NT2/D1 (cell line): ENCODE measurements around the gene ABHD17C.

Experiments used
- DNase-seq: peaks from one replicate; pipeline ENCODE4 v3.0.0-alpha.2; 2011; ENCODE audit warnings: low read depth, low spot score
- H3K27me3 ChIP-seq: 2 replicates; pipeline ENCODE4 v1.6.0; 2011; ENCODE audit warnings: mild to moderate bottlenecking; ENCODE audit not compliant: insufficient read length, insufficient read depth
- H3K36me3 ChIP-seq: 2 replicates; pipeline ENCODE4 v1.6.1; 2011; ENCODE audit warnings: mild to moderate bottlenecking, low read length, mixed read lengths; ENCODE audit not compliant: insufficient read depth, insufficient read length
- H3K4me1 ChIP-seq: 2 replicates; pipeline ENCODE4 v1.5.1; 2011; ENCODE audit not compliant: insufficient read depth, insufficient read length
- H3K4me3 ChIP-seq: 2 replicates; pipeline ENCODE4 v1.5.1; 2011; ENCODE audit warnings: low read depth; ENCODE audit not compliant: insufficient read length
- H3K9ac ChIP-seq: 2 replicates; pipeline ENCODE4 v1.6.0; 2011; ENCODE audit warnings: low read depth; ENCODE audit not compliant: insufficient read length
- H3K9me3 ChIP-seq: 2 replicates; pipeline ENCODE4 v1.5.1; 2011; ENCODE audit warnings: mild to moderate bottlenecking, low read length; ENCODE audit not compliant: insufficient read depth
- SUZ12 ChIP-seq: IDR thresholded peaks from 2 replicates; pipeline ENCODE4 v1.6.1; 2011; ENCODE audit not compliant: insufficient read length, insufficient read depth; ENCODE audit errors: extremely low read depth
- YY1 ChIP-seq: IDR thresholded peaks from 2 replicates; pipeline ENCODE4 v1.6.1; 2011; ENCODE audit not compliant: insufficient read length, insufficient read depth
- ZNF274 ChIP-seq: IDR thresholded peaks from 2 replicates; pipeline ENCODE4 v1.6.1; 2011; ENCODE audit warnings: mild to moderate bottlenecking, low read depth, low read length

ABHD17C gene

GRCh38 chr15:80768158-80768557 lies 73.0 kb downstream of the ABHD17C start:
- Histone ChIP-seq H3K36me3 (no peaks in the 10 kb centered on the region), H3K4me3 (no peak overlapping the region), H3K9ac (no peak overlapping the region), H3K4me1 (no peaks in the 10 kb centered on the region), H3K9me3 (no peaks in the 10 kb centered on the region), H3K27me3 (no peaks in the 10 kb centered on the region)
- TF ChIP-seq ZNF274 (no peak), YY1 (no peak)
- DNase-seq: no peak

GRCh38 chr15:80769153-80769828 lies 74.2 kb downstream of the ABHD17C start:
- Histone ChIP-seq H3K4me3 (no peak overlapping the region), H3K27me3 (no peaks in the 10 kb centered on the region), H3K9me3 (no peaks in the 10 kb centered on the region), H3K4me1 (no peaks in the 10 kb centered on the region), H3K36me3 (no peaks in the 10 kb centered on the region), H3K9ac (no peak overlapping the region)
- DNase-seq: no peak
- no peak for TF ChIP-seq ZNF274
- TF ChIP-seq YY1: no peak
- no peak for TF ChIP-seq SUZ12

- no peaks in the 10 kb centered on the region for H3K27me3 ChIP-seq
- no peak overlapping the region for H3K9ac ChIP-seq
- TF ChIP-seq SUZ12 (no peak), YY1 (no peak), ZNF274 (no peak)
- H3K36me3 ChIP-seq: no peaks in the 10 kb centered on the region
- H3K9me3 ChIP-seq: no peaks in the 10 kb centered on the region
- no peaks in the 10 kb centered on the region for H3K4me1 ChIP-seq
- H3K4me3 ChIP-seq: no peak overlapping the region
- DNase-seq: no peak
Observed at GRCh38 chr15:80769829-80770705, 75.0 kb downstream of the ABHD17C start.

- TF ChIP-seq YY1 (no peak), ZNF274 (no peak), SUZ12 (no peak)
- Histone ChIP-seq H3K36me3 (no peaks in the 10 kb centered on the region), H3K27me3 (peaks cover 2% of the 10 kb centered on the region), H3K4me1 (no peaks in the 10 kb centered on the region), H3K9me3 (no peaks in the 10 kb centered on the region), H3K9ac (no peak overlapping the region), H3K4me3 (no peak overlapping the region)
- DNase-seq: no peak
Observed at GRCh38 chr15:80773122-80773551, 78.0 kb downstream of the ABHD17C start.

GRCh38 chr15:80773792-80774352 lies 78.8 kb downstream of the ABHD17C start:
- Histone ChIP-seq H3K36me3 (no peaks in the 10 kb centered on the region), H3K4me1 (no peaks in the 10 kb centered on the region), H3K27me3 (peaks cover 8% of the 10 kb centered on the region), H3K4me3 (no peak overlapping the region), H3K9ac (no peak overlapping the region), H3K9me3 (no peaks in the 10 kb centered on the region)
- TF ChIP-seq YY1 (no peak), ZNF274 (no peak), SUZ12 (no peak)
- DNase-seq: no peak

GRCh38 chr15:80774486-80774885 lies 79.4 kb downstream of the ABHD17C start:
- H3K27me3 ChIP-seq: peaks cover 13% of the 10 kb centered on the region
- TF ChIP-seq SUZ12: no peak
- TF ChIP-seq ZNF274: no peak
- TF ChIP-seq YY1: no peak
- H3K9me3 ChIP-seq: no peaks in the 10 kb centered on the region
- no peak overlapping the region for H3K4me3 ChIP-seq
- H3K36me3 ChIP-seq: no peaks in the 10 kb centered on the region
- no peak for DNase-seq
- H3K4me1 ChIP-seq: peaks cover 1% of the 10 kb centered on the region
- H3K9ac ChIP-seq: no peak overlapping the region

- no peak overlapping the region for H3K9ac ChIP-seq
- peaks cover 5% of the 10 kb centered on the region for H3K4me1 ChIP-seq
- H3K27me3 ChIP-seq: peaks cover 22% of the 10 kb centered on the region
- no peak overlapping the region for H3K4me3 ChIP-seq
- no peaks in the 10 kb centered on the region for H3K36me3 ChIP-seq
- no peaks in the 10 kb centered on the region for H3K9me3 ChIP-seq
- DNase-seq: no peak
- no peak for TF ChIP-seq YY1
- TF ChIP-seq ZNF274: no peak
- TF ChIP-seq SUZ12: no peak
Observed at GRCh38 chr15:80775338-80775737, 80.2 kb downstream of the ABHD17C start.
